Forelimb muscle (tissue), 1 donor: Measurements from ENCODE around the gene SH3RF3. TPM values are rescaled to one million over a fixed set of nuclear protein-coding genes. Genes with fewer than 3 reads are reported as not detected.

Source experiments
- DNase-seq: peaks from one replicate; pipeline ENCODE4 v3.0.0-alpha.2; 2013; ENCODE audit warnings: low read depth
- polyA plus RNA-seq: library from polyadenylated mRNA; unstranded; fragments of 120-200 nt; gene quantifications from one replicate; pipeline ENCODE4 v1.2.1, GENCODE V29; 2013; ENCODE audit not compliant: insufficient read length

SH3RF3 gene
- polyA plus RNA-seq, 1 donor, result 3.9 TPM

DNA sequence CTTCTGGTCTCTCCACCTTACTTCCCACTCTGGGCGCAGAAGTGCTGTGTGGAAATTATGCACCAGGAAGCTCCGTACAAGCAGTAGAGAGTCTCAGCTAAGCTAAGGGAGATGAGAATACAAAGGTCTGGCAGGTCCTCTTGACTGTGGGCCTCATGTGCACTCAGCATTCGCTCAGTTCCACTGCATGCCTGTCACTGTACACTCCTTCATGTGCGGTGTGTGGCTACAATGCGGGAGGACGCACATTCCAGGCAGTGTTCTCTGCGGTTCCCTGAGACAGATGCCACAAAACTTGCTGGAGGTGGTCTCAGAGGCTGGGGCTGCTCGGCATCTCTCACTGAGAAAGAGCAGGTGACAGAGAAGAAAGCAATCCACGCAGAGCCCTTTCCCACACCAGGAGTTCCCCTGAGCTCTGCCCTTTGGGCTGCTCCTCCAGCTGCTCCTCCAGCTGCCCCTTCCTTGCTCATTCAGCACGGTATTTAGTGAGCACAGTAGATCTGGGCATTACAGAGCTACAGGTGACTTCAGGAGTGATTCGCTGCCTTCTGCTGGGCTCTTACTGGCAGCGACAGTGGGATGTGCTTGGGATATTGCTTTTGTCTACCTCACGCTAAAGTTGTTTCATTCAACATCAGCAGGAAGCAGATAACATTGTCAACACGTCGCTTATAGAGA lies 176.6 kb downstream of the SH3RF3 start:
- no peak for DNase-seq

DNA sequence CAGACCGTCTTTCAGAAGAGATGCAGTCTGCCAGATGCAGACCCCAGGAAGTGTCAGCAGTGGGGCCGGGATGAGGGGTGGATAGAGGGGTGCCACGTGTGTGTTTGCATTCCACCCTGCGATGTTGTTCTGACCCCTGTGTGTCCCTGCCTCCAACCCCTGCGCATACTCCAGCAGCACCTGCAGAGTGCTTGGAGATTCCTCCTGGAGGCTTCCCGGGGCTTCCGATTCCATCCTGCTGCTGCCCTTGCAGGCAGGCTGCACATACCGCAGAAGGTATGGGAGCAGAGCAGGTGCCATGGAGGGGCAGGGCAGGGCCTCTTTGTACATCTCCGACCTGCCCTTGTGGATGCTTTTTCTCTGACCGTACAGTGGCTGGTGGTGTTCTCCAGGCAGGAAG lies 177.2 kb downstream of the SH3RF3 start:
- no peak for DNase-seq

DNA sequence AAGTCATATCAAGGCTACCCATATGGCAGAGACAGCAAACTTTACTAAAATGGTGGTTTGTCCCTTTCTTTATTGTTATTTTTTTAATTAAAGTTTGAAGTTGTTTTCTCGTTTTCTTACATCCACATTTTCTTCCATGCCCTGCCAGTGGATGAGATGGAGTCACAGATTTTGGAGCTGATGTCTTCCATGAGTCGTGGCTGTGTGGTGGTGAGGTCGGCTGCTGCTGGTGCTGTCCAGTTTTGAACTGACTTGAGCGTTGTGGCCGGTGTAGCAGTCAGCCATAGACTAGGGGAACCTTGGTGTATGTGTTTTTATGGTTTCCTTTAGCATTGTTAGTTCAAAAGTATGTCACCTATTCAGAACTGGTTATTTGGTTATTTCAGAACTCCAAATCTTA lies 182.8 kb downstream of the SH3RF3 start:
- DNase-seq, result no peak

DNA sequence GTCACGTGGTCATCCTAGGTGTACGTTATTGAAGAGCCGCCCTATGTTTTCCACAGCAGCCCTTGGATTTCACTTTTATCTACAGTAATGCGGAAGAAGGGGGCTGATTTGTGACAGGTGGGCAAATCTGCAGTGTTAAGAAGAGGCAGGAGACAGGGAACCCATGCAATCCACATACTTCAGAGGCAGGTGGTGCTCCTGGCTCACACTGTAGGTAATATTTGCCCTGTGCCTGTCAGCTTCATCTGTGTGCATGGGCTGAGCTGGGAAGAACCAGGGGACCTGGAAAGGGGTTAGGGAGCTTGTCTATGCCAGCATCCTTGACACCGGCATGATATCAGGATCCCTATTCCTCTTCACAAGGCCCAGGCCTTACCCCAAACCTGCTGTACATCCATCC lies 183.9 kb downstream of the SH3RF3 start:
- DNase-seq, result no peak

DNA sequence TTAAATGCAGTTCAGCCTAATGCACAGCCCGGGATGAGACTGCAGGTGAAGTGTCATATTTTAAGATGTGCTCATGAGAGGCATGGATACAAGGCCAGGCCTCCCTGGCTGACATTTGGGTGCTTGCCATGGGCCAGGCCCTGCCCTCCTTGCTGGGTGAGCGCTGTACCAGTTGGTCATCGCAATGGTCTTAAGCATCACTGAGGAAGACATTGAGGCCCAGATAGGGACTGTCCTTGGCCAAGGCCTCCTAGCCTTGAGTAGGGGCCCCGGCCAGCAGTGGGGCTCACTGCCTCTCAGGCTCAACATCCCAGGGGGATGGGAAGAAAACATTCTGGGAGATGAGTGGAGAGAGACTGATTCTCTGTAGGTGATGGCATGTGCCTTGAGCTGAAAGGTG lies 184.3 kb downstream of the SH3RF3 start:
- no peak for DNase-seq

DNA sequence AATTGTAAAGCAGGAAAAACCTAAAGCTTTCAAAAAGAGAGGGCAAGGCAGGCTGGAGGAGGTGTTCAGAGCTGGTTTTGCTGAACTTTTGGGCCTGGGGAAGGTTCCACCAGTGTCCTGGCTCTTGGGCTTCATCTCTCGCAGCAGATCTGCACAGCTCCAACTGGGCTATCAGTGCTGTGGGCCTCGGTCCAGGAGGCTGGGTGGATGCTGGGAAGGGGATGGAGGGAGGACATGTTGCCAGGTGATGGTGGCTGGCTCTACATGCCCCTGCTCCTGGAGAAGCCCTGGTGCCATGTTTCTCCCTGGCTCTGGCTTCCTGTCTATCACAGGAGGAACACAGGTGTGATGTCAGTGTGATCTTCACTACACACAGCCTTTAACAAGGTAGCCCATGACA lies 187.1 kb downstream of the SH3RF3 start:
- DNase-seq, result no peak

DNA sequence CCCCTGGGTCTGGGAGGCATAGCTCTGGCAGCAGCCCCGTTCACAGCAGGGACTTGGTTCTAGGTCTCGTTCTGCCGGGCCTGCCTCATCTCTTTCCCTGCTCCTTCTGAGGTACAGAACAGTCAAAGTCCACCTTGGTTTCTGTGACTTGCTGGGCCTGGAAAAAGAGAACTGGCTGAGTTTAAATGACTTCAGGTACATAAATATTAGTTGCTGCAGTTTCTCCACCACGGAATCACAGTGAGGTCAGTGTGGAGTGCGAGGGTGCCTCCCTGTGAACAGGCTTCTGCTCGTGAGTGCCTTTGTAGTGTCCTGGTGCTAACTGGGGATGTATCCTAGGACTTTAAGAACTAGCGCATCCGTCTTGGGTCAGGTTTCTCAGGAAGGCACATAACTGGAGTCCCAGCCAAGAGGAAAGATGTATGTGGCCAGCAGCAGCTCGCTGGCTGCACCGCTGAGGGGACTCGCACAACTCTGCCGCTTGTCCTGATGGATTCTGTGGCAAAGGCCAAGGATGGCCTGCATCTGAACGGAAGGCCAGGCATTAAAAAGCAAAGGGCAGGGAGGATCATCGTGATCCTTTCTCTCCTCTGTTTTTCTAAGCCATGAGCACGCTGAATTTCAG lies 188.6 kb downstream of the SH3RF3 start:
- DNase-seq, result no peak

DNA sequence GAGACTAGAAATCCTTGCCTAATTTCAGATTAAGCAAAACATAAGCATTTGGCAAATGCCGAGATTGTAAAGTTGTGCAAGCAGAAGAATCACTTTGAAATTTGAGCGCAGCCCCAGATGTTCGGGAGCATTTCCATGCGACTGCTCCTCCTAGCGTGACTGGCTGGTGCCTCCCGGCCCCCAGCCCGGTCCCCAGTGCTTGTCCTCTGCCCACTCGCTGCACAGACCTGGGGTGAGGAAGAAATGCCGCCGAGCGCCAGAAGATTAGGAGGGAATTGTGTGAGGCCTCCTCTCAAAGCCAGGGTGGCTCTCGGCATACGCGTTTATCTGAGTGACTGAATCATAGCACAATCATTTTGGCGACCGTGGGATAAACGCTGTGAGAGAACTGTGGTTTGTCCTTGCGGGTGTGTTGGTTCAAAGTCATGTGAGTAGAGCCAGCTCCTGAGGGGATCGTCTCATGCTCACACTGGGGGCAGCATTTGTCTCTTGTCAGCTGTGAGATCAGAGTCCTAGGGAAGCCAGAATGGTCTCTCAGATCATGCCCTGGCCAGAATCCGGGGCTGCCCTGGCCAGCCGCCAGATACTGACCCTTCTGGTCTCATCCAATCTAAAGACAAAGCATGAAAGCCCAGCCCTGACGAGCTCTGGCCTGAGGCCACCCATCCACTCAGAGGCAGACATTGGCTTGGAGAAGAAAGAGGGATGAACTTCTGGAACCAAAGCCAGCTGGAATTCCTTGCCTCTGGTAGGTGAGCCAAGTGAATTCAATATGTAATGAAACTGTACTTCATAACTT lies 189.3 kb downstream of the SH3RF3 start:
- DNase-seq, result peak; percentile 93

DNA sequence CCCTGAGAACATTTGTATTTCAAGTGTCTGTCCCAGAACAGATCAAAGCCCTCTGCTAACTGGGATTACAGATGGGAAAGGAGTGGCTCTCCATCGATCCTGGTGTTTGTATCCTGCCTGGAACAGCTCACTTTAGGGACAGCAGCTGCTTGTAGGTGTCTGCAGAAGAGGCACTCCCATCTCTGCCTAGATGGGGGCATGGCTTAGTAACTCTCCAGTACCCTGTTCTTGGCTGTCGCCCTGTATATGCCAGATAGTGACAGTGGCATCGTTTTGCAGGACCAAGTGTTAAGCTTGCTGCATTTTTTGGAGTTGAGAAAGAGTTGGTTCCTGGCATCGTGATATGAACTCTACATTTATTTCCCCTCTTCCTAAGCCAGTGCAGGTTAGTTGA lies 189.9 kb downstream of the SH3RF3 start:
- DNase-seq, result no peak

DNA sequence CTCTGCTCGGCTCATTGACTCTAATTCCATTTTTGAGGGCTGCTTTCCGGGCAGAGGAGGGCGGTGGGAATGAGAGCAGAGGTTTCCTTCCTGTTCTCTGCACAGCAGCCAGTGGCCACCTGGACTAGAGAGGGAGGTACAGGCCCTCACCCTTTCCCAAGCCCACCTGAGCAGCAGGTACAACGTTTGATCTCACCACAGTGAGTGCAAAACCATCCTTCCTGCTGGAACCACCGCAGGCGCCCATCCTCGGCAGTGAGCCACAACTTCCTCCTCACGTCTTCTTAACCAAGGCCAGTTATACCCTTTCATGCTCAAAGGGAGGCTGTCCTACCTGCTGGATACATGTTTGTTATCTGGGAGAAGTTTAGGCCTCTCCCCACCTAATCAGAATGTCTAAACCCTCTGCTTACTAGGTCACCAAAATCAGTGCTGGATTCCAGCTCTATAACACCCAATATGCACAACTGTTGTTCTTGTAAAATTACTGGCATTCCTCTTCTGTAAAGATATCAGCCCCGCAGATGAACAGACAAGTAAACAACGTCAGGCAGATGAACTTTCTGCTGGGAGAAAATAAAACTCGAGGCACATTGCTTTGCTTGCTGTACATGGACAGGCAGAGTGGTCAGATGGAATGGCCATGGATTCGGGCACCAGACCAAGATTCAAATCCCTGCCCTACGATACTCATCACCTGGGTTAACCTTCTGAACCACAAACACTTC lies 191.4 kb downstream of the SH3RF3 start:
- DNase-seq, result no peak

DNA sequence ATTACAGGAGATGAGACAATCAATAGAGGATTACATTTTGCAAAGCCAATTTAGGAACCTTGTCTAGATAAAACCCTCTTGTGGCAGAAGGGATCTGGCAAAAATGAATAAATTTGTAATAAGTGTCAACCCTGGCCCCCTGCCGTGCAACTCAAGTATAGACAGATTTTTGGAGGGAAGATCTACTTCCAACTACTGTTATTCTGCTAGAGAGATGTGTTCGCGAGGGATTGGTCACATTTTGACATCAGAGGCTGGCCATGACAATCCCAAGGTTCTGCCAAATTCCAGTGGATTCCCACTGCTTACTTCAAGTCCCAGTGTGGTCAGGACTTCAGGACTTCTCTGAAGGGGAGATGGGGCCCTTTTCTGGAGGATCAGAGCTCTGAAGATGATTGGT lies 192.6 kb downstream of the SH3RF3 start:
- DNase-seq, result no peak

DNA sequence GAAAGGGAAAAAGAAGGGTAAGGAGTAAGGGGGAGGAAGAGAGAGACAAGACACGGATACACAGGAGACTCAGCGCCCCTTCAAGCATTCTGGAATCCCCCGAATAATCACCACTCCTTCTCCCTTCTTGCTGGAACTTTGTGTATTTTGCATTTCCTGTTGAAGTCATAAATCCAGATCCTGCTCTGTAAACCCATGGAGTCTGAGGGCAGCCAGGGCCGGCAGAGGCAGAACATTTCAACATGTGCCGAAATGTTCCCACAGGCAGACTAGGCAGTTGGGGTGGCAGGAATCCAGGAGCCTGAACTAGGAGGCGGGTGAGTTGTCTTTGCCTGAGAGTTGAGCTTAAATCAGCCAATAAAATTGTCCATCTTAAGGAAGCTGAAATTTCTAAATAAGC lies 193.1 kb downstream of the SH3RF3 start:
- no peak for DNase-seq

DNA sequence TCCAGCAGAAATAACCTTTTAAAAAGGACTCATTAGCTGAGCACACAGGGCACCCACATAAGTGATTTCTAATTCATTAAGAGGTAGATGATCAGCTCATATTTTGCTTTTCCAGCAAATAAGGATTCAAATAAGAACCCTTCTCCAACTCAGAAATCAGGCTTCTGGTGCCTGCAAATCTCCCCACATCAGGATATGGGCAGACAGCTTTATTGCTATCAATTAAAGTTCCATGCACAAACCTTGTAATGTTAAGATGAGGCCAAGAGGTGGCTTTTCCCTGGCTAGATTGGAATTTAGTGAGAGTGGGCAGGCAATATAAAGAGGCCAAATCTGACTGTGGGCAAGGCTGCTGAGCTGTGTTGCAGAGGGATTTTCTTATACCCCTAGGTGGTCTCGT lies 193.6 kb downstream of the SH3RF3 start:
- DNase-seq, result no peak

DNA sequence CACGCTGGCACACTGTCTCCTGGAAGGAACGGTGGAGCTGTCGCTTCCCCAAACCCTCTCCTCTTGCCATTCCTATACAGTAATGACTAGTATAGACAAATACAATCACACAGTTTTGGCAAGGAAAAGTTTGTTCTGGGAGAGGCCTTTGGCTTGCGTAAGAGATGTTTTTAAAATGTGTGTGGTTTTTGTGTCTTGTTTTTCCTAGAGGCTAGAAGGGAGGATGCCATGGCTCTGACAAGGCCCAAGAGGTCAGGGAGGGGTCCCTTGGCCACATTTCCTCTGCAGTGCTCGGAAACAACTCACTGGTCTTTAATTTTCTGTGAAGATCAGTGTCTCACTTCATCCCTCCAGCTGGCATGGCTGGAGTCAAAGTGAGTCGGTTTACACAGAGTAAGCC lies 195.9 kb downstream of the SH3RF3 start:
- DNase-seq, result peak; percentile 44

DNA sequence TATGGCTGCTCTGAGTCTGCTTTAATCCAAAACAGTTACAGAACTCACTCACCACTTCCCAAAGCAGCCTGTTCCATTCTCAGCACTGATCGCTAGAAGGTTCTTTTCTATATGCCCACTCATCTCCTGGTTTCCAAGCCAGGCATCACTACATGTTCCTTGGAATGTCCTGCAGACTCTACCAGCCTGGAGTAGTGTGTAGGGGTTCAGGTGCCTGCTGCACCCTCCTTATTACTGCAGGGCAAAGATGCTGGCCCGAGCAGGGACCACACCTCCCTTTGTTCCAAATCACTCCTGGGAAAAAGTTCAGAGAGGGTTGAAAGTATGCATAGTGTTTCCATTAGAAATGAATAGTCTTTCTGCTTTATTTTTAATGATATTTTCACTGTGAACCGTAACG lies 196.6 kb downstream of the SH3RF3 start:
- DNase-seq, result no peak

DNA sequence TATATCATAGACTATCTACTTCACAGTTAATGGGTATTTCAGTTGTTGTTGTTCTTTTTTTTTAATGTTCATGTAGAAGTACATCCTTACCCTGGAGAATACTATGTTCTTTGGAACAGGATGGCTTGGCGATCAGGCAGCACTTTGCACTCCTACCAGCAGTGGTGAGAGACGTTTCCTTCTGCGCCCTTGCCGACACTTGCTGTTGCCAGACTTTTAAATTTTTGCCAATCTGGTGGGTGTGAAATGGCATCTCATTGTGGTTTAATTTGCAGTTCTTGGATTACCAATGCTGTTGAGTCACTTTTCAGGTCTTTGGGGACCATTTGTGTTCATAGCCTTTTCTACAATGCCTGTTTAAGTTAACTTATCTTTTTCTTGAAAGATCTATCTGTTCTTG lies 197.3 kb downstream of the SH3RF3 start:
- no peak for DNase-seq

DNA sequence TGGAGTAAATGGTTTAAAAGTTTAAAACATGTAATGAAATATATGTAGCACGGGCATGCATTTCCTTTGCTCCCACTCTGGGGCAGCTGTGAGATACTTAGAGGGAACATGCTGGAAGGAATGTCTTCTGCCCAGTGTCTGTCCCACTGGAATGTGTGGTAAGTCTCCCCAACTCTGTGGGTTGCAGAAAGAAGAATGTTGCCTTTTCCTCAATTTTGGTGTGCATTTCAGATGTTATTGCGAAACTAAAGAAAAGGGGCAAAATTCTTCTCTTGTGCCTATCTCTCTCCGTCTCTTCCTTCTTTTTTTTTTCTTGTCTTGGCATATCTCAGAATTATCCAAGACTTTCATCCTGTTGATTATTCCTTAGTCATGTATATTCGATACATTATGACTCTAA lies 201.1 kb downstream of the SH3RF3 start:
- DNase-seq, result no peak

DNA sequence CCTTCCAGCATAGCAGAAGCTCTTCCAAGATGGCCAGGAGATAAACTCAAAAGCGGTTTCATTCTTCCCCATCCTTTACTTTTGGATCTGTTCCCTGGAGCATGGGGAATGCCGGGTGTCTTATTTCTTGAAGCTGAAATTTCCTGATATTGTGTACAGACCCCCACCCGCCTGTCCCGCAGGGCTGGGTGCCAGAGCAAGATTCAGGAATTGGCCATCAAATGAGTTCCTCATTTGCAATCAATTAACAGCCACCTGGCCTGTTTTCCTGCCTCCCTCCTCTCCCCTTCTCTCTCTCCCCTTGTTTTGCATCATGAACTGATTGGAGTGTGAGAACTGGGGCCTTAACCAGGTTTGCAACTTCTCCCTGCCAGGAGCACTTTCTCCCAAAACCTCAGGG lies 202.1 kb downstream of the SH3RF3 start:
- DNase-seq, result no peak

DNA sequence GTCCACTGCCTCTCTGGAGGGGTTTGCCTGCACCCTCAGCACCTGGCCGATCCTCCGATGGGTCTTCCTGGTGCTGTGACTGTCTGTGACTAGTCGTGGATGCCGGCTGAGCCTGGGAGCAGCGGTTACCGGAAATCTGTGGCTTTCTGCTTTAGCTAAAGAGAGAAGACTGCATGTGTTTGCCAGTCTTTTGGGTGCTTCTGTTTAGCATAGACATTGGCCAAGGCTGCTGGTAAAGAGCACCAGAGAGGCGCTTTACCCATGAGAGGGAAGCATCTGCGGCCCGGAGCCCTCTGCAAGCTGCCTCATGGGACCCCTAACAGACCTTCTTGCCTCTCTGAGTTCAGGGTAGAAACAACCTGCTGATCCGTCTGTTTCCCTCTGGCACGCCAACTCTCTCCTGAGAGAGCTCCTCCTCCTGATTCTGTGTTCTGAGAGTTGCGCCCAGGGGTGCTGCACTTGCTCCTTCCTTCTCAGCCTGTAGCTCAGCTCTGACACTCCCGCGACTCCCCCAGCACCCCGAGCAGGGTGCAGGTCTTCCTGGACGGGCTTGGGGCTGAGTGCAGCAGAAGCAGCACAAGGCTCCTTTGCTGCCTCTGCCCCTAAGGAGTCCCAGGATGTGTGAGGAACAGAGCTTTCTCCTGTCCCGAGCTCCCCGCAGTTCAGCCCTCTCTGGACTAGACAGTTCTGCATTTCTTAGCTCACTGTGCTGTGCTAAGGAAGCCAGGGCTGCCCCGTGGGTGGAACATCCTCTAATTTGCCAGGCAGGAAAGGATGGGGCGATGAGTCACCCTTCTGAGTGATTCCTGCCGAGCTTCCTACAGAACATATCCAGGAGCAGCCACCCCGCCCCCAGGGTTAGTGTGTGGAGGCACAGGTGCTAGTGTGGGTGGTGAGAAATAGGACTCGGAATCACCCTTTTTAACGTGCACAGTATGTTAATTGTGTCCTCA lies 203.2 kb downstream of the SH3RF3 start:
- no peak for DNase-seq

DNA sequence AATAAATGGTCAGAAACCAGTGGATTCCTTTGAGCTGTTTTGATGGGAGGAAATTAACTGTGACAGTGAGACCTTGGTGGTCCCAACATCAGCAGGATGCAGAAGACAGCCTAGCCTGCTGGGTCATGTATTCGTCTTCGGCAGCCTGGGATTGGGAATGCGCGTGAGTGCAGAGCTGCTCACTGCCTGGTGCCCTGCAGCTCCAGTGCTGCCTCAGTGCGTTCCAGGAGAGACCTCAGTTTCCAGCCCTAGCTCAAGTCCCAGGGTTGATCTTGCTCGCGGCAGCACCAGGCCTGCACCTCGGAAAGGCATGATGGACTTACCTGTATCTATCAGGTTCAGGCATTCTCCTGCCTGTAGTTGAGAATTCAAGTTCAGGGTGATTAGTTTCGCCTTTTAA lies 203.9 kb downstream of the SH3RF3 start:
- DNase-seq, result no peak
